IPS DF 4.7 (cell line): ENCODE data around the gene CSNK2A1.

Source experiments
- DNase-seq: peaks from one replicate; pipeline ENCODE4 v3.0.0-alpha.2; 2013; ENCODE audit warnings: low spot score; ENCODE audit errors: extremely low read depth

Gene CSNK2A1

GRCh38 chr20:564192-564591 lies 20.6 kb upstream of the CSNK2A1 start:
- no peak for DNase-seq

DNA sequence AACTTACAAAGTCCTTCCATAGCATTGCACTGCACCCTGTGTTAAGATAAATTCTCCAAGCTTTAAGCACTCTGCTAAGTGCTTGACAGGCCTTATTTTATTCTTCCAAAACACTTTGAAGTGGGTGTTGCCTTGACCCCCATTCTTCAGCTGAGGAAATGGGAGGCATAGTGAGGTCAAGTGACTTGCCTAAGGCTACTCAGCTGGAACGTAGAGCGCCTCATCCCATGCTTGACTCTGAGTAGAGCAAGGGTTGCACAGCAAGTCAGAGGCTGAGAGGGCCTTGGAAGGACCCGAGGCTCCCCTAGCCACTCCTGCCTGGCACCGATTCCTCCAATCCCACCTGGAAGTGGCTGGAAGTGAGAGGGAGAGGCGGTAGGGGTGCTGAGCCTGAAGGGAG lies 19.6 kb upstream of the CSNK2A1 start:
- DNase-seq, result no peak

DNA sequence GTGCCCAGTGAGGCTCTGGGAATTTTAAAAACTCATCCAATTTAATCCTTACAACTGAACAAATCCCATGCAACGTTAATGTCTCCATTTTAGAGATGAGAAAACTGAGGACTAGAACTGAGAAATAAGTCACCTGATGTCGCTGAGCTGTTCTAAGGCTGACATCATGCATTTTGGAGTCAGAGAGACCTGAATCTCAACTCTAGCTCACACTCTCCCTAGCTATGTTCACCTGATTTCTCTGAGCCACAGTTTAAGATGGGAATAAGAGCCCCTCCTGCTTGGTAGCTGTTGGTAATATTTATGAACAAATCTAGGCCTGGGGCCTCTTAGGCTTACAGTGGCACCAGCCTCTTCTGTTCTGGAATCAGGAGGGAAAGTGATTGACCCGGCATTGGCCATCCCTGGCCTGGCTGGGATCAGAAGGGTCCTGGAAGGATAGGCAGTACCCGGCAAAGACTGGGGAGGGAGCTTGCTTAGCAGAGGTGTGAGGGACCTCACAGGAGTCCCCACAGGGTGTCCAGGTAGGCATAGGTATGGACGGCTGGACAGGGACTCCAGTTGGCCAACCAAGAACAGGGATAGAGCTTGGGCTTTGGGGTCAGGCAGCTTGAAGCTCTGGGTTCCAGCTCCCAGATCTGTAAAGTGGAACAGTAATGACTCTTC lies 18.8 kb upstream of the CSNK2A1 start:
- no peak for DNase-seq

GRCh38 chr20:561437-562231 lies 18.0 kb upstream of the CSNK2A1 start:
- no peak for DNase-seq

DNA sequence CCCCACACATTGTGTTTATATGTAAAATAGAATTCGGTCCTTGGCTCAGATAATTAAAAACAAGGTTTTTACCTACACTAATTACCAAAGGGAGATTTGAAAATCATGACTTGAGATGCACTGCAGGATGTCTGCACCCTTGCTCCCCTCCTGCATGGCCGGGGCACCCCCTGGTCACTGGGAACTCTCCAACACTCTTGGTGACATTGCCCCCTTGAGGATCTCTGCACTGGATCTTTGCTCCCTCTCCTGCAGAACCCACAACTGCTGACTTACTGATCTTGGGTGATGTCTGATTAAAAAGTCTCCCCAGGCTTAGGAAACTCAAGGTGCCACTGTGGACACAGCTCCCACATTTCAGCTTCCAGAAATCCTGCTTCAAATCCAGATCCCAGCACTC lies 17.1 kb upstream of the CSNK2A1 start:
- no peak for DNase-seq

DNA sequence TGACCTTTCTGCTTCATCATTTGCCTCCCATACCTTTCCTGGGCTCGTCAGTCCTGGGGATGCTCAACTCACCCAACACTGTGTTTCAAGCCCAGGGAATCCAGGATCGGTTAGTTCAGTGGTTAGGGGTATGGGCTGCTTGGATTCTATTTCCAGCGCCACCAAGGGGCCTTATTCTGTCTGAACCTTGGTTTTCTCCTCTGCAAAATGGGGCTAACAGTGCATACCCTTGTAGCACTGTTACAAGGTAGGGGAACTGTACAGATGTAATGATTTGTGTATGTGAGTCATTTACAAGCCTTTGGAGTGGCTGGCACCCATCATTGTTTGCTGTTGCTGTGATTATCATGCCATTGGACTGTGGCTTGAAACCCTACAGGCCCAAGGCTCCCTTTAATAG lies 14.5 kb upstream of the CSNK2A1 start:
- no peak for DNase-seq

DNA sequence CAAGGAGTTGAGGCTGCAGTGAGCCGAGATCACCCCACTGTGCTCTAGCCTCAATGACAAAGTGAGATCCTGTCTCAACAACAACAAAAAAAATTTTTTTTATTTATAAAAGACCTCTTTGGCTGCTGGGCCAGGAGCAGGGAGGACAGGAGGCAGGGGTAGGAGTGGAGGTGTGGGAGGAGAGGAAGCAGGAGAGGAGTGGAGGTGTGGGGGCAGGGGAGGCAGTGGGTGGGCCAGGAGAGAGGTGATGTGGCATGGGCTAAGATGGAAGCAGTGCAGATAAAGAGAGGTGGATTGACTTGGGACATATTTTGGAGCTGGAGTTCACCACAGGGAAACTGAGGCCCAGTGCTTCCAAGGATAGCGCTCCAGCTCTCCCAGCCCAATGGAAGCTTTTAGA lies 13.4 kb upstream of the CSNK2A1 start:
- DNase-seq, result no peak

- no peak for DNase-seq
Observed at GRCh38 chr20:555976-556385, 12.4 kb upstream of the CSNK2A1 start.

DNA sequence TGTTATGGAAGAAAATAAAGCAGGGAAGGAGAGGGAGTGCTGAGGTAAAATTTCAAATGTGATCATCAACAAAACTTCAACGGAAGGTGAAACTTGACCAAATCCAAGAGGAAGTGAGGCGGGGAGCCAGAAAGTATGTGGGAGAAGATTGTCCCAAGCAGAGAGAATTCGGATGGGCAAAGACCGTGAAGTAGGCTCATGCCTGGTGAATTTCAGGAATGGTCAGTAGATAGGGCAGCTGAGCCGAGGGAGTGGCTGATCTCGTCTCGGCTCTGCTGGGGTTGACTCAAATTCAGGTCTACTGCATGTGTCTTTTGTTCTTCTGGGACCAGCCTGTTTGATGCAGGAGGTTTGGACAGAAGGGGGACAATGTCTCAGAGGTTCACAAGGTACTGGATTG lies 7.0 kb upstream of the CSNK2A1 start:
- no peak for DNase-seq

GRCh38 chr20:549722-550496 lies 6.3 kb upstream of the CSNK2A1 start:
- no peak for DNase-seq

GRCh38 chr20:548906-549305 lies 5.3 kb upstream of the CSNK2A1 start:
- DNase-seq, result no peak

GRCh38 chr20:547394-547793 lies 3.8 kb upstream of the CSNK2A1 start:
- DNase-seq, result no peak

- DNase-seq, result no peak
Observed at GRCh38 chr20:546353-546752, 2.8 kb upstream of the CSNK2A1 start.

DNA sequence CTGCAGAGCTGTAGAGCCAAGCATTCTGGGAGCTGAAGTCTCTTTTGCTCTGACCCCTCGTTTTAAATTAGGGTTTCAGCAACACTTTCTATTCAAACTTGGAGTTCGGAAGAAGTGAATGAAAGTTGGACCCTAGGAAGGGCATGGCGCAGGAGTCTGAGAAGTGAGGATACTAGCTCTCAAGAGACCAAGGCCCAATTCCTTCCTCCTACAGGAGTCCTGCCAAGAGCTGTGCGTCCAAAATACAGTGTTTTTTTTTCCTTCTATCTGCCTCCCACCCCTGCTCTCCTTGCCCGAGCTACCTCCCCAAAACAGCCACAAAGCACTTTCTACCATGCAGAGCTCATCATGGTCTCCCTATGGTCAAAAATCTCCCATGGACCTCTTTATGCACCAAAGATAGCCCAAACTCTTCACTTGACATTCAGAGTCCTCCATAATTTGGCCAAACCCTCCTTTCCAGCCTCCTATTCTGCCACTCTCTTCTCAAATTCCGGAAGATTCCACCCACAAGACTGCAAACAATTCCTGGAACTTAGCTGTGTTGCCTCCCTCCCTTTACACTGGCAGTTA lies 649 bp upstream of the CSNK2A1 start:
- no peak for DNase-seq

DNA sequence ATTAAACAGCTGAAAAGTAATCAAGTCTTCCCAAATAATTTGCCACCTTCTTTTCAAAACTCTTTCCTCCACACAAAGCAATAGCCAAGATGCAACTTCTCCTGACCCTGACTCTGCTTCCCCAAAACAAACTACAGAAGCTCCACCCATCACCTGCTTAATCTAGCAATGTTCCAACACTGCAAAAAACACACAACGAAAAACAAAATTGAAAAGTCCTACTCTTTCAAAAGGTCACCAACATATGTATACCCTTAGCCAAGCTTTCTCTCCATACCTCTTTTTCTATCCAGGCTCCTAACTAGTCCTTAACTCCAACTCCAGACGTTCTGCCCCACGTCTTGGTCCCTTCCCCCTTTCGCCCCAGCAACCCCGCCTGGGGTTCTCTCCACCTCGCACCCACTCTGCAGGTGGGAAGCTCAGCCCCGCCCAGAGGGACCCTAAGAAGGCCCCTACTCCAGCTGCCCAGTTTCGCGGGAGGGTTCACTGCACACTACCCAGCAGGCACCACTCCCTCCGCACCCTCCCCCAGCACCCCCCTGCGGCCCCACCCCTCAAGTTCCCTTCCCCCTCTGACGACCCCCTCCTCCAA lies 717 bp downstream of the CSNK2A1 start:
- no peak for DNase-seq

DNA sequence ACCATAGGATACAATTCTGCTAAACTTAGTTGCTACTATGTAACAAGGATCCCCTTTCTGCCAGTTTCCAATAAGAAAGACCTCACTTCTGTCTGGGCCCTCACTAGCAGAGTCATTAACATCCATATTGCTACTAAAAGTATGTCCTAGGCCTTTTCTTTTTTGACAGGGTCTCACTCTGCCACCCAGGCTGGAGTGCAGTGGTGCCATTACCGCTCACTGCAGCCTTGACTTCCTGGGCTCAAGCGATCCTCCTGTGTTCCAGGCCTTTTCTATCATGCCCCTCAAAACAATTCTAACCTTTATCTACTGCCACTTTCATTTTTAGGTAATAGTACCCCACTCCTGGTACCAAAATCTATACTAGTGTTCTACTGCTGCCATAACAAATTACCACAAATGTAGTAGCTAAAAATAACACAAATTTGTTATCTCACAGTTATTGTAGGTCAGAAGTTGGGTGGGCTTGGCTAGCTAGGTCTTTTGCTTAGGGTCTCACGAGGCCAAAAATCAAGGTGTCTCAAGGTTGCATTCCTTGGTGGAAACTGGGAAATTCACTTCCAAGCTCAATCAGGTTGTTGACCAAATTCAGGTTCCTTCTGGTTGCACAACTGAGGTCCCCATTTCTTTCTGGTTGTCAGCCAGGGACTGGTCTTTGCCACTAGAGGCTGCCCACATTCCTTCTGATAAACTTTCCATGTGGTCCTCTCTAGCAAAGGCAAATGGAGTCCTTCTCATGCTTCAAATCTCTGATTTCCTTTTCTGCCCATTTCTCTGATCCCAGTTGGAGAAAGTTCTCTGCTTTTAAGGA lies 3.0 kb downstream of the CSNK2A1 start:
- no peak for DNase-seq

- no peak for DNase-seq
Observed at GRCh38 chr20:539848-540247, 3.7 kb downstream of the CSNK2A1 start.

- DNase-seq, result no peak
Observed at GRCh38 chr20:539191-539590, 4.4 kb downstream of the CSNK2A1 start.

GRCh38 chr20:537983-538382 lies 5.6 kb downstream of the CSNK2A1 start:
- DNase-seq, result no peak

- DNase-seq, result no peak
Observed at GRCh38 chr20:536426-537010, 7.1 kb downstream of the CSNK2A1 start.
